Activated T-helper 2 cell treated with anti-CD3 and anti-CD28 coated beads, Interferon-gamma antibody, Interleukin-2, Interleukin-4, amounts not matched to agents 10 μg/mL and 5 μg/mL and 100 μg/mL, durations not matched to agents 14 hours and 24 hours and 36 hours (primary cell): ENCODE data around the gene KCNQ2. TPM values are rescaled to one million over a fixed set of nuclear protein-coding genes. Genes with fewer than 3 reads are reported as not detected.
"Not testable (repeated sequence)": the region's sequence is repeated elsewhere in the genome, so short reads cannot be mapped to it uniquely, and the experiment has no call there.

Experiments
- DNase-seq: peaks from one replicate; pipeline ENCODE4 v3.0.0; 2021; ENCODE audit warnings: low spot score
- H3K27ac Mint-ChIP-seq: one replicate; pipeline ENCODE4 v1.8.0; 2021; ENCODE audit warnings: mixed read lengths
- H3K27me3 Mint-ChIP-seq: one replicate; pipeline ENCODE4 v1.8.0; 2021; ENCODE audit warnings: low read depth, mixed read lengths
- H3K36me3 Mint-ChIP-seq: one replicate; pipeline ENCODE4 v1.8.0; 2021; ENCODE audit warnings: low read depth, mixed read lengths
- H3K4me1 Mint-ChIP-seq: one replicate; pipeline ENCODE4 v1.8.0; 2021; ENCODE audit warnings: low read depth, mixed read lengths
- H3K4me3 Mint-ChIP-seq: one replicate; pipeline ENCODE4 v1.8.0; 2021; ENCODE audit warnings: low read depth, mild to moderate bottlenecking, moderate library complexity, mixed read lengths
- H3K9me3 Mint-ChIP-seq: one replicate; pipeline ENCODE4 v1.8.0; 2021; ENCODE audit warnings: mixed read lengths
- intact Hi-C: fragments of 100-400 bp; cut with micrococcal nuclease; formaldehyde crosslinking; loops from one replicate; pipeline ENCODE4 v1.15.1; 2023
- total RNA-seq: library from RNA; stranded (reverse); gene quantifications from 2 replicates; pipeline ENCODE4 v1.2.3, GENCODE V29; 2022

Gene KCNQ2
- total RNA-seq, 1 donor from 2014 or later, result not detected

DNA sequence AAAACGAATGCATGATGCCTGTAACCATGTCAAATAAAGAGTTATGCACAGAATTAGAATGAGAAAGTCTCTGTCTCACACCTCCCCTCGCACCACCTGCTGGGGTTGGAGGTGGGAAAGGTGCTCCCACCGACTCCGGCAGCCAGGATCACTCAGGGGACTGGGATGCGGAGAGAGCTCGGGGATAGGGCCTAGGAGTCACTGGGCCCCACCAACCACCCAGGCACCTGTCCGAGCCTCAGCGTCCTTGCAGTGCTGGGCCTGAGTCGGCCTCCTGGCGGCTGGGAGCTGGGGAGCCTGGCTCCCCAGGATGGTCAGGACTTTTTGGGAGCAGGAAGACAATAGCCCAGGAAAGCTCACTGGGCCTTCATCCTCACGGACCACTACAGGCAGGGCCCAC, 88.9 kb downstream of the KCNQ2 start:
- intact Hi-C loops, result loop anchor here (5.0 kb wide), 1 partner anchor 76 kb away; no protein-coding TSS in a partner anchor
- no peak overlapping the region for H3K4me3 Mint-ChIP-seq

GRCh38 chr20:63382551-63383300, 89.7 kb downstream of the KCNQ2 start:
- intact Hi-C loops, result loop anchor here (5.0 kb wide), 1 partner anchor 75 kb away; no protein-coding TSS in a partner anchor
- Mint-ChIP-seq H3K4me1 (no peaks in the 10 kb centered on the region), H3K4me3 (no peak overlapping the region), H3K36me3 (peaks cover 3% of the 10 kb centered on the region), H3K9me3 (peaks cover 25% of the 10 kb centered on the region), H3K27me3 (peaks cover 4% of the 10 kb centered on the region), H3K27ac (no peak overlapping the region)
- DNase-seq, result no peak

More for the DNA sequence above, 88.9 kb downstream of the KCNQ2 start:
- DNase-seq, result no peak
- Mint-ChIP-seq H3K27me3 (peaks cover under 1% of the 10 kb centered on the region), H3K27ac (no peak overlapping the region), H3K36me3 (peaks cover 3% of the 10 kb centered on the region), H3K9me3 (peaks cover 29% of the 10 kb centered on the region), H3K4me1 (no peaks in the 10 kb centered on the region)

GRCh38 chr20:63381781-63382431, 90.5 kb downstream of the KCNQ2 start:
- no peak overlapping the region for H3K27ac Mint-ChIP-seq
- peak; percentile 20 for DNase-seq

GRCh38 chr20:63380346-63380870, 92.0 kb downstream of the KCNQ2 start:
- peaks cover 3% of the 10 kb centered on the region for H3K36me3 Mint-ChIP-seq
- no peak for DNase-seq
- H3K27ac Mint-ChIP-seq, result no peak overlapping the region
- intact Hi-C loops, result loop anchor here (5.0 kb wide), 1 partner anchor 73 kb away; no protein-coding TSS in a partner anchor
- H3K4me3 Mint-ChIP-seq, result no peak overlapping the region
- peaks cover 4% of the 10 kb centered on the region for H3K9me3 Mint-ChIP-seq
- no peaks in the 10 kb centered on the region for H3K4me1 Mint-ChIP-seq
- H3K27me3 Mint-ChIP-seq, result peaks cover 7% of the 10 kb centered on the region

More at GRCh38 chr20:63381781-63382431, 90.5 kb downstream of the KCNQ2 start:
- peaks cover 7% of the 10 kb centered on the region for H3K27me3 Mint-ChIP-seq
- no peaks in the 10 kb centered on the region for H3K4me1 Mint-ChIP-seq
- intact Hi-C loops, result loop anchor here (5.0 kb wide), 1 partner anchor 75 kb away; no protein-coding TSS in a partner anchor
- no peak overlapping the region for H3K4me3 Mint-ChIP-seq
- H3K36me3 Mint-ChIP-seq, result peaks cover 3% of the 10 kb centered on the region
- H3K9me3 Mint-ChIP-seq, result peaks cover 18% of the 10 kb centered on the region

GRCh38 chr20:63379872-63380271, 92.6 kb downstream of the KCNQ2 start:
- H3K4me1 Mint-ChIP-seq, H3K9me3 Mint-ChIP-seq, DNase-seq, H3K27me3 Mint-ChIP-seq, H3K4me3 Mint-ChIP-seq, H3K27ac Mint-ChIP-seq, H3K36me3 Mint-ChIP-seq: not testable (repeated sequence)
- intact Hi-C loops, result loop anchor here (5.0 kb wide), 1 partner anchor 73 kb away; no protein-coding TSS in a partner anchor

- H3K27me3 Mint-ChIP-seq, result peaks cover 7% of the 10 kb centered on the region
- no peak overlapping the region for H3K4me3 Mint-ChIP-seq
- no peak overlapping the region for H3K27ac Mint-ChIP-seq
- no peak for DNase-seq
- intact Hi-C loops, result no loop called here
- no peaks in the 10 kb centered on the region for H3K9me3 Mint-ChIP-seq
- H3K36me3 Mint-ChIP-seq, result no peaks in the 10 kb centered on the region
- no peaks in the 10 kb centered on the region for H3K4me1 Mint-ChIP-seq
Measured at GRCh38 chr20:63379296-63379695, 93.2 kb downstream of the KCNQ2 start.

DNA sequence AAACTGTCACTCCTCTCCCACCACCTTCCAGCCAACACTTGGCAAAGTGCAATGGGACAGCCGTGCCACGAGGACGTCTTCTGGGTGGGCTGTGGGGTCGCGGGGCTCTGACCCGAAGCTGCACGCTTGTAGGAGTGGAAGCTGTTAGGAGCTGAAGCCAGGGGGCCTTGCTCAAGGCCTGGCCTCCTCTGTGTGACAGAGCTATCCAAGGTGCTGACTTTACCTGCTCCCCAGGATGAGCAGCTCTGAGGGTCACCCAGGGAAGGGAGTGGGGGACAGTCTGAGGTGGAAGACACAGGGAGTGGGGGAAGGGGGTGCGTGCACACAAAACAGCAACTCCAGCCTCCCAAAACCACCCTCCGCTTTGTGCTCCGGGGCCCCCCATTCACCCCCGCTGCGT, 93.8 kb downstream of the KCNQ2 start:
- intact Hi-C loops, result no loop called here
- Mint-ChIP-seq H3K9me3 (no peaks in the 10 kb centered on the region), H3K4me1 (no peaks in the 10 kb centered on the region)

DNA sequence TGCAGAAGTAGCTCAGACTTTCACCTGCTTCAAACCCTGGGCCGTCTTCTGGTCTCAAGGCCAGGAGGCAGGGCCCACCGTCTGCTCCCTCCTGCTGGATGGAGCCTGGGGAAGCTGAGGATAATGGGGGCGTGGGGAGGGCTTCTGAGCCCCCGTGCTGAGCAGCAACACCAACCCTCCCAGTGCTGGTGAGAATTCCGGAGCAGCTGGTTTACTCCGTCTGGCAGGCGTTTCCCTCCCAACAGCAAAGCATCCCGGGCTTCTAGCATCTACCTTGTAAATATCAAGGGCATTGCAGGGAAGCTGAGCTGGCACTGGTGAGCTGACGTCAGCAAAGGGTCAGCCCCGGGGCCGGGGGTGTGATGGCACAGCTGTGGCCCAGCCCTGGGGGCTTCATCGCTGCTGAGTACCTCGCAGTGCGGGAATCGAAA, 94.5 kb downstream of the KCNQ2 start:
- Mint-ChIP-seq H3K9me3 (no peaks in the 10 kb centered on the region), H3K27me3 (peaks cover 7% of the 10 kb centered on the region), H3K27ac (no peak overlapping the region), H3K36me3 (no peaks in the 10 kb centered on the region), H3K4me1 (no peaks in the 10 kb centered on the region), H3K4me3 (no peak overlapping the region)
- intact Hi-C loops, result no loop called here
- no peak for DNase-seq

More for the DNA sequence above, 93.8 kb downstream of the KCNQ2 start:
- H3K27me3 Mint-ChIP-seq, result peaks cover 7% of the 10 kb centered on the region
- H3K27ac Mint-ChIP-seq, result no peak overlapping the region
- H3K36me3 Mint-ChIP-seq, result no peaks in the 10 kb centered on the region
- no peak for DNase-seq
- H3K4me3 Mint-ChIP-seq, result no peak overlapping the region

DNA sequence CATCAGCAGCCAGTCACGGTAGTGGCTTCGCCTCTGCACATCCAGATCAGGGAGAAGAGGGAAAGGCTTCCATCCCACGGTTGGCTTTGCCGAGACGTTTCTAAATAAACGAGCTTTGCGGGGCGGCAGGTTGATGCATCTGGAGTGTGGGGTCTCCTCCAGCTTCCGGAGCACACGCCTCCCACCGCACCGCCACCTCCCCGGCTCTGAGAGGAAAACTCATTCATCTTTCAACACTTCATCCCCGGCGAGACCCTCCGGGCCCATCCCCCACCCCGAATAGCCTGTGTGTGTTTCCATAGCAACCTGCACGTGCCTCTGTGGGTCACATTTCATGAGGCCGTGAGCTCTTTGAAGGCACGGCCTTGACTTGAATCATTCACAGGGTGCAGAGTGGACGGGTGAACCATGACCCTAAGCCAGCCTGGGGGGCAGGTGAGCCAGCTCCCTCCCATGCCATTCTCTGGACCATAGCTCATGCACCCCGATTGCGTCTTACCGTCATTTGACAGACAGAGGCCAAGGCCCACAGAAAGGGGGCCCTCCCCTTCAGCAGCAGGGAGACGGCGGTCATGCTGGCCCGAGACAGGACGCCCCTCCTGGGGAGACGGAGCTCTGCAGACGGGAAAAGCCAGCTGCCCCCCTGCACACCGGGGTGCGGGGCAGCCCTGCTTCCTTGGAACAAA, 95.1 kb downstream of the KCNQ2 start:
- H3K4me3 Mint-ChIP-seq, result no peak overlapping the region
- no peak for DNase-seq
- H3K27ac Mint-ChIP-seq, result no peak overlapping the region
- peaks cover 7% of the 10 kb centered on the region for H3K27me3 Mint-ChIP-seq
- H3K4me1 Mint-ChIP-seq, result no peaks in the 10 kb centered on the region
- no peaks in the 10 kb centered on the region for H3K9me3 Mint-ChIP-seq
- H3K36me3 Mint-ChIP-seq, result no peaks in the 10 kb centered on the region
- intact Hi-C loops, result no loop called here

- Mint-ChIP-seq H3K4me1 (no peaks in the 10 kb centered on the region), H3K27ac (no peak overlapping the region), H3K36me3 (no peaks in the 10 kb centered on the region), H3K27me3 (peaks cover 7% of the 10 kb centered on the region), H3K4me3 (no peak overlapping the region), H3K9me3 (no peaks in the 10 kb centered on the region)
- no peak for DNase-seq
- intact Hi-C loops, result no loop called here
Measured at GRCh38 chr20:63376283-63377250, 95.9 kb downstream of the KCNQ2 start.

DNA sequence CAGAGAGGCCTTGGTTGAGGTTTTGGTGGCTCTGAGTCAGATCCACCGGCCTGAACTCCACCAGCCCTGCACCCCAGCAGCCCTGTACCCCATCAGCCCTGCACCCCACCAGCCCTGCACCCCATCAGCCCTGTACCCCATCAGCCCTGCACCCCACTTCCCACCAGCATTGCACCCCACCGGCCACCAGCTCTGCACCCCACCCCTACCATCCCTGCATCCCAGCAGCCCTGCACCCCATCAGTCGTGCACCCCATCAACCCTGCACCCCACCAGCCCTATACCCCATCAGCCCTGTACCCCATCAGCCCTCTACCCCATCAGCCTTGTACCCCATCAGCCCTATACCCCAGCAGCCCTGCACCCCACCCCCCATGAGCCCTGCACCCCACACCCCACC, 97.0 kb downstream of the KCNQ2 start:
- no peaks in the 10 kb centered on the region for H3K4me1 Mint-ChIP-seq
- peaks cover 7% of the 10 kb centered on the region for H3K27me3 Mint-ChIP-seq
- H3K9me3 Mint-ChIP-seq, result no peaks in the 10 kb centered on the region
- no peak overlapping the region for H3K4me3 Mint-ChIP-seq
- intact Hi-C loops, result no loop called here
- no peak overlapping the region for H3K27ac Mint-ChIP-seq
- no peak for DNase-seq
- H3K36me3 Mint-ChIP-seq, result no peaks in the 10 kb centered on the region

DNA sequence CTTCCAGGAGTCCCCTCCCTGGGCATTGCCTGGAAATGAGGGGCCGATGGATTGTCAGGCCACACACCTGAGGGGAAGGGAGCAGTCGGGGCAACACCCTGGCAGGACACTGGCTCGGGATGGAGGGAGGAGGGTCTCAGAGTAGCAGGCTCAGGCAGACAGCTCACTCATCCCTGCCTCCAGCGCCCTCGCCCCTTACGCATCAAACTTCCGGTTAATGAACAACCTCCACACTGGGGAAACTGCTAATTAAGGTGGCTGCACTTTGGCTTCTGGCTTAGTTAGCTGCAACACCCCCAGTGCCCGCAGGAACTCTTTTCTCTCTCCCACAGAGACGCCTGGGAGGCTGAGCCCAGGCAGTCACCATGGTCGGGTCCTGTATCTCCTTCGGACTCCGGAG, 98.0 kb downstream of the KCNQ2 start:
- Mint-ChIP-seq H3K9me3 (no peaks in the 10 kb centered on the region), H3K27me3 (peaks cover 7% of the 10 kb centered on the region), H3K4me3 (no peak overlapping the region), H3K27ac (no peak overlapping the region), H3K36me3 (no peaks in the 10 kb centered on the region), H3K4me1 (no peaks in the 10 kb centered on the region)
- intact Hi-C loops, result no loop called here
- DNase-seq, result no peak
